GM10266 (cell line): ENCODE data around the gene TMEM52.

Experiments
- DNase-seq: peaks from one replicate; pipeline ENCODE4 v3.0.0; 2012; ENCODE audit errors: extremely low spot score
- CTCF ChIP-seq: IDR thresholded peaks from 2 replicates; pipeline ENCODE4 v1.5.1; 2012; ENCODE audit warnings: mild to moderate bottlenecking, low read depth; ENCODE audit not compliant: control insufficient read depth, insufficient read depth; ENCODE audit errors: missing control alignments

Gene TMEM52

GRCh38 chr1:1918901-1919303 is at the start of gene TMEM52:
Gene TMEM52, minus strand, starts transcription at chr1:1919279. Its CDS starts 14 bp downstream, at chr1:1919265.
- DNase-seq, result no peak

GRCh38 chr1:1967879-1968278 is 48.8 kb upstream of the TMEM52 start:
- no peak for TF ChIP-seq CTCF
- DNase-seq, result no peak

More at GRCh38 chr1:1918901-1919303, at the start of gene TMEM52:
- TF ChIP-seq CTCF, result peak; percentile 31

GRCh38 chr1:1967151-1967550 is 48.1 kb upstream of the TMEM52 start:
- no peak for DNase-seq
- TF ChIP-seq CTCF, result no peak

GRCh38 chr1:1966071-1966740 is 47.1 kb upstream of the TMEM52 start:
- no peak for TF ChIP-seq CTCF
- no peak for DNase-seq

GRCh38 chr1:1965546-1965945 is 46.5 kb upstream of the TMEM52 start:
- no peak for TF ChIP-seq CTCF

GRCh38 chr1:1964811-1965210 is 45.7 kb upstream of the TMEM52 start:
- TF ChIP-seq CTCF, result no peak
- DNase-seq, result no peak

More at GRCh38 chr1:1965546-1965945, 46.5 kb upstream of the TMEM52 start:
- no peak for DNase-seq

- DNase-seq, result no peak
- no peak for TF ChIP-seq CTCF
These were observed 44.5 kb upstream of the TMEM52 start for GRCh38 chr1:1963570-1963969.
